Regular cardiac myocyte (primary cell): ENCODE results near the gene SPINK14. TPM values are rescaled to one million over a fixed set of nuclear protein-coding genes. Genes with fewer than 3 reads are reported as not detected.

Source experiments
- total RNA-seq: library from RNA; depleted of rRNA; stranded (reverse); fragments of >200 nt; gene quantifications from 2 replicates; pipeline ENCODE4 v1.2.3, GENCODE V29; 2014

SPINK14 gene
- not detected in 2 replicates for total RNA-seq

DNA sequence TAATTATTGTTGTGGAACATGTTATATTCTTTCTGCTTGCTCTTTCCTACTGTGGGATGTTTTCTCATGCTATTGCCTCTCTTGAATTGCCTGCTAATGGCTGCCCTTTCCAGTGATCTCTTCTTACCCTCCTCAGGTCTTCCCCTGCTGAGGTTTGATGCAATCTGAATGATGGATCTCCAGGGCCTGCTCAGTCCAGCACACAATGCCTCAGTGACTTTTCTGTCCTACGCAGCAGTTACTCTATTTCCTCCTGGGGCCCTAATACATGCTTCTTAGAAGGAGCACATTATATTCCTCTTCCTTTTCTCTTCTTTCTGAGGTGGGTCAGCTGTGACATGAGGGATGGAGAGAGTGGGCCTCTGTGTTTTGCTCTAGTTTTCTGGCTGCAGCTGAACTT, at the start of gene SPINK14:
Gene SPINK14, plus strand, starts transcription at position 301 of the 400 bp plus-strand sequence. CDS start 1,187 bp downstream, outside the sequence.

GRCh38 chr5:148202531-148203203, 34.3 kb downstream of the SPINK14 start, which contains the start of gene SPINK6:
Gene SPINK6, plus strand, starts transcription at chr5:148203042. Its CDS starts 55 bp downstream, at chr5:148203097.

Other genes starting within 250 kb of the SPINK14 start
- not detected in 2 replicates for gene SPINK5, start 104.6 kb upstream of the SPINK14 start, total RNA-seq
- not detected in 2 replicates for gene SPINK6, start 34.5 kb downstream of the SPINK14 start, total RNA-seq
- not detected in 2 replicates for gene MARCOL, start 70.0 kb downstream of the SPINK14 start, total RNA-seq
- gene SPINK13, start 100.2 kb downstream of the SPINK14 start, total RNA-seq = not detected in 2 replicates
- not detected in 2 replicates for gene SPINK7, start 143.9 kb downstream of the SPINK14 start, total RNA-seq
- not detected in 2 replicates for gene SPINK9, start 167.0 kb downstream of the SPINK14 start, total RNA-seq
- gene FBXO38, start 215.4 kb downstream of the SPINK14 start, total RNA-seq = 39.3 and 65.1 TPM in 2 replicates